Measurements from ENCODE around the gene CNTNAP4. TPM values are rescaled to one million over a fixed set of nuclear protein-coding genes. Genes with fewer than 3 reads are reported as not detected.

Gene CNTNAP4
- total RNA-seq, 4 donors from 2014 or later, result 0.09 TPM; not detected in 3

- DNase-seq (no peak), ATAC-seq (no peak)
- no peaks in the 10 kb centered on the region for H3K27me3 ChIP-seq
- intact Hi-C loops (cut with DNase I; ENCODE audit: low total_unique reads), result no loop called here
- no peak overlapping the region for H3K27ac ChIP-seq
- H3K36me3 ChIP-seq, result no peaks in the 10 kb centered on the region
- in situ Hi-C loops (cut with MboI; ENCODE audit: low sequenced_read_pairs in 4 of 4), result no loop called here
- H3K4me3 ChIP-seq, result no peak overlapping the region
- no peaks in the 10 kb centered on the region for H3K4me1 ChIP-seq
- no peaks in the 10 kb centered on the region for H3K9me3 ChIP-seq
- TF ChIP-seq POLR2A (IDR thresholded peaks at IDR 0.05), result no peak
These were observed 299.3 kb downstream of the CNTNAP4 start for GRCh38 chr16:76576526-76576925.

- in situ Hi-C loops (cut with MboI; ENCODE audit: low sequenced_read_pairs in 4 of 4) (no loop called here), intact Hi-C loops (cut with DNase I; ENCODE audit: low total_unique reads) (no loop called here)
- no peak overlapping the region for H3K4me3 ChIP-seq
- TF ChIP-seq CTCF (IDR thresholded peaks at IDR 0.05 in 4 of 5, conservative IDR thresholded peaks at IDR 0.05 in 1 of 5), result no peak
- no peak for TF ChIP-seq POLR2A (IDR thresholded peaks at IDR 0.05)
- no peak overlapping the region for H3K27ac ChIP-seq
- no peaks in the 10 kb centered on the region for H3K27me3 ChIP-seq
- no peaks in the 10 kb centered on the region for H3K36me3 ChIP-seq
- no peak for DNase-seq
- no peaks in the 10 kb centered on the region for H3K9me3 ChIP-seq
- ATAC-seq, result no peak
- H3K4me1 ChIP-seq, result no peaks in the 10 kb centered on the region
These were observed 299.8 kb downstream of the CNTNAP4 start for GRCh38 chr16:76577003-76577402.

- Histone ChIP-seq H3K4me1 (no peaks in the 10 kb centered on the region), H3K36me3 (no peaks in the 10 kb centered on the region), H3K27ac (no peak overlapping the region), H3K27me3 (no peaks in the 10 kb centered on the region), H3K9me3 (no peaks in the 10 kb centered on the region), H3K4me3 (no peak overlapping the region)
- DNase-seq, result no peak
- intact Hi-C loops (cut with DNase I; ENCODE audit: low total_unique reads), result no loop called here
- ATAC-seq, result no peak
- TF ChIP-seq POLR2A (IDR thresholded peaks at IDR 0.05) (no peak), CTCF (IDR thresholded peaks at IDR 0.05 in 4 of 5, conservative IDR thresholded peaks at IDR 0.05 in 1 of 5) (no peak)
- in situ Hi-C loops (cut with MboI; ENCODE audit: low sequenced_read_pairs in 4 of 4), result no loop called here
These were observed 302.2 kb downstream of the CNTNAP4 start for GRCh38 chr16:76579277-76579922.

GRCh38 chr16:76583466-76583865 is 306.3 kb downstream of the CNTNAP4 start:
- Histone ChIP-seq H3K27ac (no peak overlapping the region), H3K36me3 (no peaks in the 10 kb centered on the region), H3K4me1 (no peaks in the 10 kb centered on the region), H3K27me3 (no peaks in the 10 kb centered on the region), H3K4me3 (no peak overlapping the region), H3K9me3 (no peaks in the 10 kb centered on the region)
- in situ Hi-C loops (cut with MboI; ENCODE audit: low sequenced_read_pairs in 4 of 4) (no loop called here), intact Hi-C loops (cut with DNase I; ENCODE audit: low total_unique reads) (no loop called here)
- ATAC-seq (no peak), DNase-seq (no peak)
- no peak for TF ChIP-seq POLR2A (IDR thresholded peaks at IDR 0.05)
- TF ChIP-seq CTCF (IDR thresholded peaks at IDR 0.05 in 4 of 5, conservative IDR thresholded peaks at IDR 0.05 in 1 of 5), result no peak

GRCh38 chr16:76583945-76584344 is 306.7 kb downstream of the CNTNAP4 start:
- Histone ChIP-seq H3K36me3 (no peaks in the 10 kb centered on the region), H3K4me1 (no peaks in the 10 kb centered on the region), H3K9me3 (no peaks in the 10 kb centered on the region), H3K4me3 (no peak overlapping the region), H3K27ac (no peak overlapping the region), H3K27me3 (no peaks in the 10 kb centered on the region)
- ATAC-seq, result no peak
- TF ChIP-seq CTCF (IDR thresholded peaks at IDR 0.05 in 4 of 5, conservative IDR thresholded peaks at IDR 0.05 in 1 of 5), result no peak
- no peak for TF ChIP-seq POLR2A (IDR thresholded peaks at IDR 0.05)
- no peak for DNase-seq
- intact Hi-C loops (cut with DNase I; ENCODE audit: low total_unique reads), result no loop called here
- in situ Hi-C loops (cut with MboI; ENCODE audit: low sequenced_read_pairs in 4 of 4), result no loop called here

Data from gastrocnemius medialis (tissue), 4 donors.